Adrenal gland (tissue), 5 donors: Measurements from ENCODE around the gene TGFBR1.

Experiments used
- CTCF ChIP-seq, 6 experiments: fragments of 450-650 bp in 4 of 6; fragments of 200-600 bp in 2 of 6; sonication (generic) in 1 of 6; IDR thresholded peaks; 1 replicate in 5 of 6; 2 replicates in 1 of 6; pipeline versions ENCODE4 v1.5.1 to v1.8.0; 2016 to 2021; ENCODE audit warnings: antibody characterized with exemption in 6 of 6, mild to moderate bottlenecking in 2 of 6, moderate library complexity in 1 of 6
- POLR2A ChIP-seq, 2 donors: fragments of 450-650 bp; IDR thresholded peaks; one replicate each; pipeline ENCODE4 v1.6.1; 2017; ENCODE audit warnings: antibody characterized with exemption in 2 of 2, mild to moderate bottlenecking in 2 of 2, moderate library complexity in 1 of 2
- donor health status: DM: no; HTN: no; CAD: no.

GRCh38 chr9:99078717-99079116 is 26.2 kb upstream of the TGFBR1 start:
- TF ChIP-seq CTCF (IDR thresholded peaks at IDR 0.05), result no peak
- TF ChIP-seq POLR2A (IDR thresholded peaks at IDR 0.05), result no peak
